GM23338 (cell line): ENCODE data around the gene ZNF445.

ENCODE experiments used
- CTCF ChIP-seq, 2 experiments: fragments of 200-600 bp in 1 of 2; sonication (generic) in 1 of 2; conservative IDR thresholded peaks; 2 replicates each; pipeline versions ENCODE4 v1.5.1 to v1.6.1; 2016 to 2017; ENCODE audit warnings: antibody characterized with exemption in 2 of 2, low read depth in 2 of 2, mild to moderate bottlenecking in 2 of 2, moderate library complexity in 1 of 2
- ZNF114 ChIP-seq: fragments of 250-450 bp; sonication (Bioruptor Pico); IDR thresholded peaks from 2 replicates; pipeline ENCODE4 v1.5.0; 2020; ENCODE audit warnings: mild to moderate bottlenecking, moderate library complexity

GRCh38 chr3:44510000-44510368, 32.5 kb upstream of the ZNF445 start:
- TF ChIP-seq CTCF (conservative IDR thresholded peaks at IDR 0.05; ENCODE audit: low read depth in 2 of 2) (no peak), ZNF114 (no peak)
